Smooth muscle cell (in vitro differentiated cells): Measurements from ENCODE around the gene OGFR. TPM values are rescaled to one million over a fixed set of nuclear protein-coding genes. Genes with fewer than 3 reads are reported as not detected.

ENCODE experiments used
- DNase-seq: peaks from one replicate; lab custom pipeline; 2025; ENCODE audit not compliant: unreplicated experiment; lab: John Stamatoyannopoulos, UW
- H2AFZ ChIP-seq: fragments of 200-600 bp; sonication (generic); 2 replicates; pipeline ENCODE4 v1.6.0; 2016; ENCODE audit warnings: antibody characterized with exemption, low read depth, mild to moderate bottlenecking
- H3F3A ChIP-seq: fragments of 200-600 bp; sonication (generic); 2 replicates; pipeline ENCODE4 v1.6.0; 2017; ENCODE audit warnings: antibody characterized with exemption, low read depth
- H3K27ac ChIP-seq: fragments of 200-600 bp; sonication (generic); 2 replicates; pipeline ENCODE4 v1.5.1; 2016; ENCODE audit warnings: low read depth, mild to moderate bottlenecking
- H3K27me3 ChIP-seq: fragments of 200-600 bp; sonication (generic); 2 replicates; pipeline ENCODE4 v1.6.1; 2016; ENCODE audit warnings: low read depth, mild to moderate bottlenecking
- H3K36me3 ChIP-seq: fragments of 200-600 bp; sonication (generic); 2 replicates; pipeline ENCODE4 v1.5.1; 2016; ENCODE audit warnings: low read depth
- H3K4me1 ChIP-seq: fragments of 200-600 bp; sonication (generic); 2 replicates; pipeline ENCODE4 v1.5.1; 2016; ENCODE audit warnings: low read depth
- H3K4me2 ChIP-seq: fragments of 200-600 bp; sonication (generic); 2 replicates; pipeline ENCODE4 v1.6.0; 2016; ENCODE audit warnings: mild to moderate bottlenecking
- H3K4me3 ChIP-seq: fragments of 200-600 bp; sonication (generic); 2 replicates; pipeline ENCODE4 v1.5.1; 2016; ENCODE audit warnings: mild to moderate bottlenecking
- H3K79me2 ChIP-seq: fragments of 200-600 bp; sonication (generic); 2 replicates; pipeline ENCODE4 v1.6.0; 2016; ENCODE audit warnings: low read depth, mild to moderate bottlenecking
- H3K9ac ChIP-seq: fragments of 200-600 bp; sonication (generic); 2 replicates; pipeline ENCODE4 v1.6.0; 2016; ENCODE audit warnings: low read depth
- H3K9me3 ChIP-seq: fragments of 200-600 bp; sonication (generic); replicated peaks from 2 replicates; pipeline ENCODE4 v1.5.1; 2016; ENCODE audit warnings: low read depth
- H4K20me1 ChIP-seq: fragments of 200-600 bp; sonication (generic); 2 replicates; pipeline ENCODE4 v1.6.0; 2016; ENCODE audit warnings: low read depth
- CTCF ChIP-seq: fragments of 200-600 bp; sonication (generic); IDR thresholded peaks from 2 replicates; pipeline ENCODE4 v1.5.1; 2017; ENCODE audit warnings: borderline replicate concordance, mild to moderate bottlenecking, antibody characterized with exemption; ENCODE audit not compliant: insufficient read depth, poor library complexity, severe bottlenecking
- WGBS: methylation state at CpG from one replicate; pipeline ENCODE4 v1.1.7; 2016; ENCODE audit warnings: low lambda C conversion rate; 5-methylcytosine and 5-hydroxymethylcytosine counted together
- polyA plus RNA-seq: library from polyadenylated mRNA; unstranded; fragments of >200 nt; fragmentation: Nextera tagmentation; extraction: Ambion mirVana; gene quantifications from 2 replicates; pipeline ENCODE4 v1.2.1, GENCODE V29; 2016
- total RNA-seq: library from RNA; depleted of rRNA; stranded (reverse); fragments of >200 nt; gene quantifications from 2 replicates; pipeline ENCODE4 v1.2.3, GENCODE V29; 2014

The OGFR gene
- total and polyA plus RNA-seq, 2 experiments from 2014 or later: 24.4 to 53.2 TPM

GRCh38 chr20:62812181-62812906 is 7.7 kb downstream of the OGFR start:
- Histone ChIP-seq H3K9ac (no peak overlapping the region), H3K79me2 (peaks cover under 1% of the 10 kb centered on the region), H3K9me3 (no peaks in the 10 kb centered on the region), H4K20me1 (peaks cover 19% of the 10 kb centered on the region), H3K4me1 (peaks cover 17% of the 10 kb centered on the region), H3K4me3 (no peak overlapping the region), H3F3A (no peaks in the 10 kb centered on the region), H3K36me3 (no peaks in the 10 kb centered on the region), H3K4me2 (no peak overlapping the region), H2AFZ (no peak overlapping the region), H3K27me3 (no peaks in the 10 kb centered on the region), H3K27ac (no peak overlapping the region)
- no peak for DNase-seq
- TF ChIP-seq CTCF: no peak
- 94% methylated on average over 37 of the region's 43 CpGs for WGBS

GRCh38 chr20:62812907-62813200 is 8.2 kb downstream of the OGFR start:
- Histone ChIP-seq H3K79me2 (no peaks in the 10 kb centered on the region), H3K27ac (no peak overlapping the region), H3K4me1 (peaks cover 22% of the 10 kb centered on the region), H3K36me3 (no peaks in the 10 kb centered on the region), H3K4me2 (no peak overlapping the region), H2AFZ (no peak overlapping the region), H3K9ac (no peak overlapping the region), H3K9me3 (no peaks in the 10 kb centered on the region), H4K20me1 (peaks cover 14% of the 10 kb centered on the region), H3K27me3 (no peaks in the 10 kb centered on the region), H3K4me3 (no peak overlapping the region), H3F3A (peaks cover 4% of the 10 kb centered on the region)
- TF ChIP-seq CTCF: no peak
- no peak for DNase-seq
- 95% methylated on average over 8 of the region's 11 CpGs for WGBS

GRCh38 chr20:62813588-62813987 is 9.0 kb downstream of the OGFR start:
- H3K9ac ChIP-seq: no peak overlapping the region
- H3K27me3 ChIP-seq: no peaks in the 10 kb centered on the region
- no peak overlapping the region for H3K27ac ChIP-seq
- no peaks in the 10 kb centered on the region for H3K36me3 ChIP-seq
- H3F3A ChIP-seq: peaks cover 11% of the 10 kb centered on the region
- H3K79me2 ChIP-seq: no peaks in the 10 kb centered on the region
- H2AFZ ChIP-seq: no peak overlapping the region
- no peaks in the 10 kb centered on the region for H3K9me3 ChIP-seq
- peaks cover 8% of the 10 kb centered on the region for H4K20me1 ChIP-seq
- no peak for TF ChIP-seq CTCF
- WGBS: 92% methylated on average over 13 of the region's 13 CpGs
- no peak for DNase-seq
- no peak overlapping the region for H3K4me2 ChIP-seq
- peaks cover 28% of the 10 kb centered on the region for H3K4me1 ChIP-seq
- no peak overlapping the region for H3K4me3 ChIP-seq
